GM12873 (cell line): ENCODE data around the gene PKLR.

Source experiments
- CTCF ChIP-seq: IDR thresholded peaks from 2 replicates; pipeline ENCODE4 v1.5.1; 2012; ENCODE audit warnings: low read depth, mild to moderate bottlenecking, moderate library complexity, low read length, control low read depth; ENCODE audit not compliant: insufficient read depth; ENCODE audit errors: missing control alignments

The PKLR gene

GRCh38 chr1:155250246-155250632, 51.0 kb downstream of the PKLR start:
- no peak for TF ChIP-seq CTCF

DNA sequence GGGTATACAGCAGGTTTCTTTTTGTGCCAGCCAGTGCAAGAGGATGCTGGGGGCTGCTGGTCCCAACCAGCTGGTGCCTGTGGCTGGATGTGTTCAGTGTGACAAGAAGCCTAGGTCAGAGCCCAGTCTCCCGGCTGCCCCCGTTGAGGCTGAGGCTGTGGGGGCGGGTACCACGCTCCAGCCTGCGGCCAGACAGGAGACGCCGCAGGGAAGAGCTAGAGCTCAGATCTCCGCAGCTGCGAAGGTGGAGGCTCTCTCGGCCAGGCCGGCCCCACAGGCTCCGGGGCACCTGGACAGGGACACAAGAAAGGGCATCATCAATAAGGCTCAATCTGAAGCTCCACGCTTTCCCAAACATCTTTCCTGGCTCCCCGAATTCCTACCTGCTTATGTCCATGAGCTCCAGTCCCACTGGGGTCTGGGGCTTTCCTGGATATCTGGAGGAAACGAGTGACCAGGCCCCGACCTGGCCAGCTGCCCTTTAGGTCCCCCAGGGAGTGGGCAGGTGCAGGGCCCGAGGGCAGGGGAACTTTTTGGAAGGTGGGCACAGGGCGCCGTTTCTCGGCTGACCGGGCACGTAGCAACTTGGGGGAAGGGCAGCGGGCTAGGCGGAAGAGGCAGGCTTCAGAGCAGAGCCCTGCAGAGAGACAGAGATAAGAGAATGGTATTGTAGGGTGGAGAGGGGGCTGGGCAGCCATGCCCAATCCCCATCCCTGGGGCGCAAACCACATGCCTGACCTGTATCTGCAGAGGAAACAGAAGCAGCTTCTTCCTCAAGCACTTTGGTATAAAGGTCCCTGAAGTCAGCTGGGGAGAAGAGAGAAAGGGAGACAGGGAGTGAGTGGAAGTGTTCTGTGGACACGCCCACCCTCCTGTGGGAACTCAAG, 53.3 kb downstream of the PKLR start:
- no peak for TF ChIP-seq CTCF

- TF ChIP-seq CTCF, result no peak
Measured at GRCh38 chr1:155245163-155245524, 56.1 kb downstream of the PKLR start.

- peak; percentile 36 for TF ChIP-seq CTCF
Measured at GRCh38 chr1:155244368-155245162, 56.7 kb downstream of the PKLR start.

DNA sequence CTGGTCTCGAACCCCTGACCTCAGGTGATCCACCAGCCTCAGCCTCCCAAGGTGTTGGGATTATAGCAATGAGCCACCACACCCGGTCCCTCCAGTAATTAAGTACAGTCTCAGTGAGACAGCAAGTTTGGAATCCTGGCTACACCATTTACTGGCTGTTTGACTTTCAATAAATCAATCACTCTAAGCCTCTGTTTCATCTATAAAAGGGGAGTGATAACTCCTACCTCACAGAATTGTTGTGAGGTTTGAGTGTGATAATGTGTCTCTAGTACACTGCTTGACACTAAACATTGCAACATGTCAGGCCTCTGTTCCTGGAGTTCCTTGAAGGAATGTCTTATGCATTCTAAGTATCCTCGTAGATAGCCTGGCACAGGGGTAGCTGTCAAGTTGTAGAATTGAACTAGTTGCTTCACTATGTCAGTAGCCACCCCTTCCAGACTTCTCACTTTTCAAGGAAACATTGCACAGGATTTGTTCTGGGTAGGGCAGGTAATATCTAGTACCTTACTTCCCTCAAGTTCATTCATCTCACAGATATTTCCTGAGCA, 58.4 kb downstream of the PKLR start:
- TF ChIP-seq CTCF, result no peak

DNA sequence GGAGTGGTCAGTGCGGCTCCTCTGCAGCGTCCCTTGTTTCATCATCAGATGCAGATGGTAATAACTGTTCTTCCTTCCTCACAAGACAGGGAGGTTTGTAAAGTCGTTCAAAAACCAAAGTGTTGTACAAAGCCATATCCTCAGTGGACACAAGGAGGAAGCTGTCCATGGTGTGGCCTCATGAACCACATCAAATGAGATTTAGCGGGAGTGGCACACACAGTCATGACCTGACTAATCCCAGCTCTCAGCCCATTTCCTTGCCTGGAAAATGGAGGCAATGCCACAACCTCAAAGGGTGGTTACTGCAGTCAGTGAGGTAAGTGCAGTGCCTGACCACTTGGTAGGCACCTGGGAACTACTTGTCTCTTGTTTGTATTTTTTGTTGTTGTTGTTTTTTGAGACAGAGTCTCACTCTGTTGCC, 59.4 kb downstream of the PKLR start:
- no peak for TF ChIP-seq CTCF

- TF ChIP-seq CTCF, result no peak
Measured at GRCh38 chr1:155241069-155241679, 60.1 kb downstream of the PKLR start.
